ENCODE data around the gene DCDC2.

Gene DCDC2

GRCh38 chr6:24355393-24355792 lies 2.5 kb downstream of the DCDC2 start:
- H3K4me3 ChIP-seq = no peak overlapping the region
- TF ChIP-seq CTCF (IDR thresholded peaks at IDR 0.05) = no peak
- DNase-seq (ENCODE audit: low spot score) = no peak
- no peak overlapping the region for H3K27ac ChIP-seq

- H3K4me3 ChIP-seq = no peak overlapping the region
- no peak overlapping the region for H3K27ac ChIP-seq
- no peak for TF ChIP-seq CTCF (IDR thresholded peaks at IDR 0.05)
These were observed 4.0 kb downstream of the DCDC2 start for GRCh38 chr6:24353861-24354260.

GRCh38 chr6:24352434-24352833 lies 5.4 kb downstream of the DCDC2 start:
- DNase-seq (ENCODE audit: low spot score) = no peak

More at GRCh38 chr6:24353861-24354260, 4.0 kb downstream of the DCDC2 start:
- DNase-seq (ENCODE audit: low spot score) = no peak

GRCh38 chr6:24344976-24345375 lies 12.9 kb downstream of the DCDC2 start:
- TF ChIP-seq CTCF (IDR thresholded peaks at IDR 0.05) = no peak
- no peak overlapping the region for H3K27ac ChIP-seq
- H3K4me3 ChIP-seq = no peak overlapping the region
- no peak for DNase-seq (ENCODE audit: low spot score)

More at GRCh38 chr6:24352434-24352833, 5.4 kb downstream of the DCDC2 start:
- Histone ChIP-seq H3K27ac (no peak overlapping the region), H3K4me3 (no peak overlapping the region)
- no peak for TF ChIP-seq CTCF (IDR thresholded peaks at IDR 0.05)

GRCh38 chr6:24340998-24341938 lies 16.6 kb downstream of the DCDC2 start:
- no peak for DNase-seq (ENCODE audit: low spot score)
- no peak for TF ChIP-seq CTCF (IDR thresholded peaks at IDR 0.05)

GRCh38 chr6:24339932-24340331 lies 17.9 kb downstream of the DCDC2 start:
- no peak overlapping the region for H3K27ac ChIP-seq
- H3K4me3 ChIP-seq = no peak overlapping the region
- no peak for TF ChIP-seq CTCF (IDR thresholded peaks at IDR 0.05)
- DNase-seq (ENCODE audit: low spot score) = no peak

More at GRCh38 chr6:24340998-24341938, 16.6 kb downstream of the DCDC2 start:
- Histone ChIP-seq H3K4me3 (no peak overlapping the region), H3K27ac (no peak overlapping the region)

GRCh38 chr6:24334285-24334684 lies 23.6 kb downstream of the DCDC2 start:
- no peak for TF ChIP-seq CTCF (IDR thresholded peaks at IDR 0.05)
- DNase-seq (ENCODE audit: low spot score) = no peak
- H3K27ac ChIP-seq = no peak overlapping the region
- no peak overlapping the region for H3K4me3 ChIP-seq
